Karpas-422 (cell line): ENCODE data around the gene SHANK2. TPM values are rescaled to one million over a fixed set of nuclear protein-coding genes. Genes with fewer than 3 reads are reported as not detected.
"Not testable (repeated sequence)": the region's sequence is repeated elsewhere in the genome, so short reads cannot be mapped to it uniquely, and the experiment has no call there.

Experiments
- DNase-seq: peaks from one replicate; pipeline ENCODE4 v3.0.0-alpha.2; 2015
- H2AFZ ChIP-seq: fragments of 200-600 bp; sonication (generic); 2 replicates; pipeline ENCODE4 v1.6.1; 2014; ENCODE audit warnings: antibody characterized with exemption, low read length, mixed read lengths
- H3K27ac ChIP-seq: fragments of 200-600 bp; sonication (generic); 2 replicates; pipeline ENCODE4 v1.5.1; 2014; ENCODE audit warnings: mild to moderate bottlenecking, low read length, moderate library complexity
- H3K27me3 ChIP-seq: fragments of 200-600 bp; sonication (generic); 2 replicates; pipeline ENCODE4 v1.6.1; 2014; ENCODE audit warnings: low read length, mixed read lengths
- H3K36me3 ChIP-seq: fragments of 200-600 bp; sonication (generic); 2 replicates; pipeline ENCODE4 v1.6.1; 2014; ENCODE audit warnings: low read length, mixed read lengths; ENCODE audit not compliant: insufficient read depth
- H3K4me1 ChIP-seq: fragments of 200-600 bp; sonication (generic); 2 replicates; pipeline ENCODE4 v1.6.1; 2014; ENCODE audit warnings: mild to moderate bottlenecking, low read length, mixed read lengths
- H3K4me2 ChIP-seq: fragments of 200-600 bp; sonication (generic); 2 replicates; pipeline ENCODE4 v1.6.1; 2014; ENCODE audit warnings: low read length, low read depth, mild to moderate bottlenecking; ENCODE audit not compliant: poor library complexity, severe bottlenecking
- H3K4me3 ChIP-seq: fragments of 200-600 bp; sonication (generic); 2 replicates; pipeline ENCODE4 v1.5.1; 2014; ENCODE audit warnings: mild to moderate bottlenecking, antibody characterized with exemption, low read length, mixed read lengths
- H3K79me2 ChIP-seq: fragments of 200-600 bp; sonication (generic); 2 replicates; pipeline ENCODE4 v1.6.1; 2014; ENCODE audit warnings: mild to moderate bottlenecking, low read length, mixed read lengths
- H3K9ac ChIP-seq: fragments of 200-600 bp; sonication (generic); 2 replicates; pipeline ENCODE4 v1.6.0; 2014; ENCODE audit warnings: low read length
- H3K9me2 ChIP-seq: fragments of 200-600 bp; sonication (generic), shearing (Covaris generic); replicated peaks from 2 replicates; pipeline ENCODE4 v1.6.0; 2014; ENCODE audit warnings: mild to moderate bottlenecking, low read length, moderate library complexity; ENCODE audit not compliant: insufficient read depth
- H3K9me3 ChIP-seq: fragments of 300-700, 200-600 bp; sonication (generic); 2 replicates; pipeline ENCODE4 v1.6.1; 2014; ENCODE audit warnings: low read length, mixed read lengths
- H4K20me1 ChIP-seq: fragments of 200-600 bp; sonication (generic); 2 replicates; pipeline ENCODE4 v1.6.1; 2014; ENCODE audit warnings: mild to moderate bottlenecking, antibody characterized with exemption, low read length, low read depth; ENCODE audit not compliant: insufficient read depth
- total RNA-seq: library from RNA; depleted of rRNA; stranded (reverse); fragments of >200 nt; shearing (Covaris generic); gene quantifications from 2 replicates; pipeline ENCODE4 v1.2.3, GENCODE V29; 2014; ENCODE audit warnings: low replicate concordance

Gene SHANK2
- total RNA-seq, 1 experiment from 2014 or later = not detected

GRCh38 chr11:71238285-71238875 lies 14.0 kb downstream of the SHANK2 start:
- no peak for DNase-seq
- Histone ChIP-seq H4K20me1 (no peaks in the 10 kb centered on the region), H3K9me3 (no peaks in the 10 kb centered on the region), H3K9ac (no peak overlapping the region), H3K4me3 (no peak overlapping the region), H3K9me2 (no peaks in the 10 kb centered on the region), H3K4me2 (no peak overlapping the region), H3K36me3 (no peaks in the 10 kb centered on the region), H3K27me3 (no peaks in the 10 kb centered on the region), H3K4me1 (no peaks in the 10 kb centered on the region; the same call in 1 of the 2 replicates), H3K27ac (no peak overlapping the region), H3K79me2 (no peaks in the 10 kb centered on the region), H2AFZ (no peak overlapping the region)

DNA sequence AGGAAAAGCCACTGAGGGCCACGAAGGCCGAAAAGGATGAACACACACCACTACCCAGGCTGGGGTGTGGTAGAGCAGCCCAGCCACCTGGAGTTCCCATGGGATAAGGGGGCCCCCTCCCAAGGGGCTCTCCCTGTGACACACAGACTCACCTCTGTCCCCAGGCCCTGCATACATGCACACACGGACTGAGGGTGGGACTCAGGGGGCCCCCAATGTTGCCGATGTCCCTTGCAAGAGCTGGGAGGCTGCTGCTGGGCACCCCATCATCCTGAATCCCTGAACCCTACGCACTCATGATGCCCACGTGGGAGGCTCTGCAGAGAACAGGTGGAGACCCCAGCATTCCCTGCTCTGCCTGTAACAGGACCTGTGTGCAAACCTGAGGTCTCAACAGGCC lies 14.5 kb downstream of the SHANK2 start:
- no peaks in the 10 kb centered on the region for H3K9me3 ChIP-seq
- H3K27ac ChIP-seq = no peak overlapping the region
- no peaks in the 10 kb centered on the region for H3K27me3 ChIP-seq
- DNase-seq = no peak
- no peak overlapping the region for H3K4me3 ChIP-seq
- H2AFZ ChIP-seq = no peak overlapping the region
- no peaks in the 10 kb centered on the region for H3K79me2 ChIP-seq
- H3K9ac ChIP-seq = no peak overlapping the region
- H4K20me1 ChIP-seq = no peaks in the 10 kb centered on the region
- no peaks in the 10 kb centered on the region for H3K9me2 ChIP-seq
- H3K36me3 ChIP-seq = no peaks in the 10 kb centered on the region
- no peaks in the 10 kb centered on the region; the same call in 1 of the 2 replicates for H3K4me1 ChIP-seq
- no peak overlapping the region for H3K4me2 ChIP-seq

- Histone ChIP-seq H3K9me3 (no peaks in the 10 kb centered on the region), H3K4me2 (no peak overlapping the region), H3K4me1 (no peaks in the 10 kb centered on the region; the same call in 1 of the 2 replicates), H2AFZ (no peak overlapping the region), H3K4me3 (no peak overlapping the region), H3K36me3 (no peaks in the 10 kb centered on the region), H3K9me2 (no peaks in the 10 kb centered on the region), H3K79me2 (no peaks in the 10 kb centered on the region), H3K27ac (no peak overlapping the region), H3K27me3 (no peaks in the 10 kb centered on the region), H3K9ac (no peak overlapping the region), H4K20me1 (no peaks in the 10 kb centered on the region)
- no peak for DNase-seq
Observed at GRCh38 chr11:71236836-71237475, 15.4 kb downstream of the SHANK2 start.

DNA sequence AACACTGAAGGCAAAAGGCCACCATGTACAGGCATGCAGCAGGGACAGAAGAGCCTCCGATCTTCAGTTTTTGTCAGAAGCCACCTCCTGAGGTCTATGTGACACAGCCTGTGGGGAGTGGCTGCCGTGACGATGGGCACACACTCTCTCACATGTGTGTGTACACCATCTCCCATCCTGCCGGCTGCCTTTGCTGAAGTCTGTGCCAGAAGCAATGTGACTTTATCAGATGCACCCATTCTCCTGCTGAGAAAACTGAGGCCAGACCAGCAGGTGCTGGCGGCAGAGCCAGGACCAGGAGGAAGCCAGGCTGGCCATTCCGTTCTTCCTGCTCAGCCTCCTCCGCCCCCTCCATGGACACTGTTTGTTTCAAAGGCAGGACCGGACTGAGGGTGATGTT lies 16.7 kb downstream of the SHANK2 start:
- Histone ChIP-seq H3K9ac (no peak overlapping the region), H3K27ac (no peak overlapping the region), H2AFZ (no peak overlapping the region), H3K4me1 (no peaks in the 10 kb centered on the region), H3K36me3 (no peaks in the 10 kb centered on the region), H3K4me2 (no peak overlapping the region), H4K20me1 (no peaks in the 10 kb centered on the region), H3K9me2 (no peaks in the 10 kb centered on the region), H3K27me3 (no peaks in the 10 kb centered on the region), H3K79me2 (no peaks in the 10 kb centered on the region), H3K4me3 (no peak overlapping the region), H3K9me3 (no peaks in the 10 kb centered on the region)
- DNase-seq = no peak

DNA sequence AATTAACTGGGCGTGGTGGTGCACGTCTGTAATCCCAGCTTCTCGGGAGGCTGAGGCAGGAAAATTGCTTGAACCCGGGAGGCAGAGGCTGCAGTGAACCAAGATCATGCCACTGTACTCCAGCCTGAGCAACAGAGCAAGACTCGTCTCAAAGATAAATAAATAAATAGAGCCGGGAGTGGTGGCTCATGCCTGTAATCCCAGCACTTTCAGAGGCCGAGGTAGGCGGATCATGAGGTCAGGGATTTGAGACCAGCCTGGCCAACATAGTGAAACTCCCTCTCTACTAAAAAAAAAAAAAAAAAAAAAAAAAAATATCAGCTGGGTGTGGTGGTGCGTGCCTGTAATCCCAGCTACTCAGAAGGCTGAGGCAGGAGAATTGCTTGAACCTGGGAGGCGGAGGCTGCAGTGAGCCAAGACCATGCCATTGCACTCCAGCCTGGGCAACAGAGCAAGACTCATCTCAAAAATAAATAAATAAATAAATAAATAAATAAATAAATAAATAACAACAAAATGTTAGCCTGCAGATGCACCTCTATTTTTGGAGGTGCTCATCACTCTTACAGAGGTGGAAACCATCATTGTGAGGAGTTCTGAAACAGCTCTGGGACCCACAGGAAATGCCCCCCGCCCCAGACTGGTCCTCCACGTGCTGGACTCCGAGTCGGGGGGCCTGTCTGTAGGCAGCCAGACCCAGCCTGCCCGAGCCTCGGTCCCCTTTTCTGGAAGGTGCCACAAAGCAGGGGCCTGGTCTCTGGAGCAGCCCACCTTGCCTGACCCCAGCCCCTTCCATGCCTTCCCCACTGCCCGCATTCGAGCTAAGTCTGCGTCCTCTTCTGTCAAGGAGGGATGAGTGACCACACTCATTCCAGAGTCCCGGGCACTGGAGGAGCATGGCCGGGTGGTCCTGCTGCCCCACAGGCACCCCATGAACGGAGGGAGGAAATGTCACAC lies 18.2 kb downstream of the SHANK2 start:
- H3K27ac ChIP-seq, H3K4me1 ChIP-seq, DNase-seq, H3K4me2 ChIP-seq, H3K4me3 ChIP-seq, H3K36me3 ChIP-seq, H3K9me2 ChIP-seq, H3K79me2 ChIP-seq, H3K9ac ChIP-seq, H3K9me3 ChIP-seq, H4K20me1 ChIP-seq, H2AFZ ChIP-seq, H3K27me3 ChIP-seq: not testable (repeated sequence)

GRCh38 chr11:71232364-71232763 lies 20.0 kb downstream of the SHANK2 start:
- no peak overlapping the region for H2AFZ ChIP-seq
- H3K79me2 ChIP-seq = no peaks in the 10 kb centered on the region
- H3K4me3 ChIP-seq = no peak overlapping the region
- H3K36me3 ChIP-seq = no peaks in the 10 kb centered on the region
- H3K9me3 ChIP-seq = peaks cover 6% of the 10 kb centered on the region; the same call in 1 of the 2 replicates
- H3K9ac ChIP-seq = no peak overlapping the region
- H3K4me1 ChIP-seq = no peaks in the 10 kb centered on the region
- H3K9me2 ChIP-seq = no peaks in the 10 kb centered on the region
- no peak for DNase-seq
- H3K4me2 ChIP-seq = no peak overlapping the region
- H3K27ac ChIP-seq = no peak overlapping the region
- no peaks in the 10 kb centered on the region; the same call in 1 of the 2 replicates for H3K27me3 ChIP-seq
- H4K20me1 ChIP-seq = no peaks in the 10 kb centered on the region

GRCh38 chr11:71228961-71229360 lies 23.4 kb downstream of the SHANK2 start:
- H3K4me3 ChIP-seq = no peak overlapping the region
- H3K4me2 ChIP-seq = no peak overlapping the region
- peaks cover 8% of the 10 kb centered on the region; the same call in 1 of the 2 replicates for H3K9me3 ChIP-seq
- H3K79me2 ChIP-seq = no peaks in the 10 kb centered on the region
- no peak overlapping the region for H3K9ac ChIP-seq
- no peaks in the 10 kb centered on the region for H4K20me1 ChIP-seq
- H2AFZ ChIP-seq = no peak overlapping the region
- DNase-seq = no peak
- no peaks in the 10 kb centered on the region for H3K4me1 ChIP-seq
- no peaks in the 10 kb centered on the region for H3K36me3 ChIP-seq
- no peaks in the 10 kb centered on the region; the same call in 1 of the 2 replicates for H3K27me3 ChIP-seq
- H3K27ac ChIP-seq = no peak overlapping the region
- H3K9me2 ChIP-seq = no peaks in the 10 kb centered on the region

DNA sequence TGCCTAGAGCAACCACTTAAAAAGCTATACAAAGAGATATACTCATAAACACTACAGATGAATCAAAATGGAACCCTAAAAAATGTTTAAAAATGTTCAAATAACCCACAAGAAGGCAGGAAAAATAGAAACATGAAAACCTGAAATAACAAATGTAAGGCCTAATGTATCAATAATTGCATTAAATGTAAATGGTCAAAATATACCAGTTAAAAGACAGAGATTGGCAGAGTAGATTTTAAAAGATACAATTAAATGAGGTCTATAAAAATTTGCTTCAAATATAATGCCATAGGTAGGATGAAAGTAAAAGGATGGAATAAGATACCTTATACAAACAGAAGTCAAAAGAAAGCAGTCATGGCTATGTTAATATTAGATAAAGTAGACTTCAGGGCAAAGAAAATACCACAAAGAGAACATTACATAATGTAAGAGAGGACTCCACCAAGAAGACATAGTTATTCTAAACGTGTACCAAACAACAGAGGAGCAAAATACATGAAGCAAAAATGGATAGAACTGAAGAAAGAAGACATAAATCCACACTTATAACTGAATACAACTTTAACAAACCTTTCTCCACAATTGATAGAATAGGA lies 25.2 kb downstream of the SHANK2 start:
- peaks cover 8% of the 10 kb centered on the region; the same call in 1 of the 2 replicates for H3K9me3 ChIP-seq
- no peak overlapping the region for H2AFZ ChIP-seq
- H4K20me1 ChIP-seq = no peaks in the 10 kb centered on the region
- no peaks in the 10 kb centered on the region for H3K4me1 ChIP-seq
- H3K4me3 ChIP-seq = no peak overlapping the region
- no peaks in the 10 kb centered on the region; the same call in 1 of the 2 replicates for H3K27me3 ChIP-seq
- no peak overlapping the region for H3K4me2 ChIP-seq
- H3K79me2 ChIP-seq = no peaks in the 10 kb centered on the region
- no peak overlapping the region for H3K9ac ChIP-seq
- no peak for DNase-seq
- H3K36me3 ChIP-seq = no peaks in the 10 kb centered on the region
- H3K9me2 ChIP-seq = no peaks in the 10 kb centered on the region
- H3K27ac ChIP-seq = no peak overlapping the region
